IMR-90 (cell line): ENCODE measurements around the gene CACNA2D1. TPM values are rescaled to one million over a fixed set of nuclear protein-coding genes. Genes with fewer than 3 reads are reported as not detected.

Source experiments
- ATAC-seq: fragments of 200-7000 bp; cut with Tn5 transposase; 2 replicates; pipeline ENCODE4 v1.9.1; 2020; ENCODE audit warnings: low read depth, mild to moderate bottlenecking, moderate library complexity
- BruUV-seq: library from RNA; stranded (reverse); fragments of 400-500 nt; replicated peaks from 2 replicates; lab custom pipeline; 2021; lab: Mats Ljungman, UMichigan
- CTCF ChIA-PET: fragments of 300-600 bp; formaldehyde crosslinking; extraction: SDS; loops from one replicate; lab custom pipeline; 2021; ENCODE audit warnings: antibody characterized with exemption; lab: Yijun Ruan, JAX
- POLR2A ChIA-PET: fragments of 300-600 bp; sonication (Branson Sonifier 250); formaldehyde crosslinking; loops from one replicate; lab custom pipeline; 2022; ENCODE audit warnings: antibody characterized with exemption; ENCODE audit not compliant: unreplicated experiment; lab: Charles Lee
- DNase-seq: peaks from one replicate; pipeline ENCODE4 v3.0.0; 2013
- H2AFZ ChIP-seq: replicated peaks from 2 replicates; pipeline ENCODE3; 2013; ENCODE audit warnings: low read length, mild to moderate bottlenecking; ENCODE audit not compliant: poor library complexity
- H2AK5ac ChIP-seq: 2 replicates; pipeline ENCODE4 v1.6.1; 2013; ENCODE audit warnings: low read depth, low read length, inconsistent platforms
- H2AK9ac ChIP-seq: replicated peaks from 2 replicates; pipeline ENCODE3; 2013; ENCODE audit warnings: mild to moderate bottlenecking, low read depth, low read length, moderate library complexity; ENCODE audit not compliant: poor library complexity
- H2BK120ac ChIP-seq: 2 replicates; pipeline ENCODE4 v1.6.1; 2013; ENCODE audit warnings: low read depth, low read length, inconsistent platforms
- H2BK15ac ChIP-seq: 3 replicates; pipeline ENCODE4 v1.6.1; 2013; ENCODE audit warnings: low read depth, low read length, inconsistent platforms
- H2BK20ac ChIP-seq: 2 replicates; pipeline ENCODE4 v1.6.1; 2013; ENCODE audit warnings: low read depth, mild to moderate bottlenecking, inconsistent platforms, low read length, moderate library complexity
- H2BK5ac ChIP-seq: 2 replicates; pipeline ENCODE4 v1.6.1; 2013; ENCODE audit warnings: mild to moderate bottlenecking, low read depth, low read length, inconsistent platforms; ENCODE audit not compliant: poor library complexity, severe bottlenecking
- H3K14ac ChIP-seq: replicated peaks from 2 replicates; pipeline ENCODE4 v1.6.1; 2013; ENCODE audit warnings: low read depth, low read length, inconsistent platforms
- H3K18ac ChIP-seq: 2 replicates; pipeline ENCODE4 v1.6.1; 2013; ENCODE audit warnings: low read depth, low read length, control low read depth
- H3K23ac ChIP-seq: 2 replicates; pipeline ENCODE4 v1.6.1; 2013; ENCODE audit warnings: low read depth, low read length, inconsistent platforms
- H3K27ac ChIP-seq: 2 replicates; pipeline ENCODE4 v1.5.1; 2013; ENCODE audit warnings: mild to moderate bottlenecking, control low read depth, low read length; ENCODE audit not compliant: insufficient read depth
- H3K27me3 ChIP-seq: 2 replicates; pipeline ENCODE4 v1.6.1; 2013; ENCODE audit warnings: low read length; ENCODE audit not compliant: control insufficient read depth, insufficient read depth
- H3K36me3 ChIP-seq: 2 replicates; pipeline ENCODE4 v1.6.1; 2013; ENCODE audit warnings: low read length, mixed read lengths; ENCODE audit not compliant: control insufficient read depth, insufficient read depth
- H3K4ac ChIP-seq: 2 replicates; pipeline ENCODE4 v1.6.1; 2013; ENCODE audit warnings: low read depth, low read length, inconsistent platforms
- H3K4me1 ChIP-seq: 2 replicates; pipeline ENCODE4 v1.6.1; 2013; ENCODE audit warnings: low read length, mixed read lengths; ENCODE audit not compliant: control insufficient read depth, insufficient read depth
- H3K4me2 ChIP-seq: 2 replicates; pipeline ENCODE4 v1.6.1; 2013; ENCODE audit warnings: low read depth, mild to moderate bottlenecking, control low read depth, low read length, moderate library complexity
- H3K4me3 ChIP-seq: 2 replicates; pipeline ENCODE4 v1.5.1; 2013; ENCODE audit warnings: low read depth, mild to moderate bottlenecking, control low read depth, low read length, moderate library complexity; ENCODE audit not compliant: insufficient read depth
- H3K56ac ChIP-seq: 2 replicates; pipeline ENCODE4 v1.6.1; 2013; ENCODE audit warnings: low read length, inconsistent platforms; ENCODE audit not compliant: insufficient read depth; ENCODE audit errors: extremely low read depth
- H3K79me1 ChIP-seq, 2 experiments: 2 replicates each; pipeline ENCODE4 v1.6.1; 2013; ENCODE audit warnings: low read length in 2 of 2, inconsistent platforms in 1 of 2, low read depth in 1 of 2
- H3K9ac ChIP-seq: 2 replicates; pipeline ENCODE4 v1.6.1; 2013; ENCODE audit warnings: low read depth, low read length, control low read depth
- H3K9me1 ChIP-seq: 2 replicates; pipeline ENCODE4 v1.6.1; 2013; ENCODE audit warnings: low read length, inconsistent platforms; ENCODE audit not compliant: insufficient read depth
- H3K9me3 ChIP-seq: 2 replicates; pipeline ENCODE4 v1.6.1; 2013; ENCODE audit warnings: low read length; ENCODE audit not compliant: control insufficient read depth, insufficient read depth
- H4K20me1 ChIP-seq: 2 replicates; pipeline ENCODE4 v1.6.1; 2013; ENCODE audit warnings: low read length, inconsistent platforms; ENCODE audit not compliant: insufficient read depth
- H4K5ac ChIP-seq: 2 replicates; pipeline ENCODE4 v1.6.1; 2013; ENCODE audit warnings: mild to moderate bottlenecking, low read depth, low read length, control low read depth
- H4K8ac ChIP-seq, 2 experiments: 2 replicates each; pipeline ENCODE4 v1.6.1; 2013; ENCODE audit warnings: low read depth in 2 of 2, low read length in 2 of 2, control low read depth in 1 of 2, inconsistent platforms in 1 of 2
- H4K91ac ChIP-seq: 2 replicates; pipeline ENCODE4 v1.6.1; 2013; ENCODE audit warnings: low read depth, low read length, inconsistent platforms; ENCODE audit not compliant: insufficient read depth
- BHLHE40 ChIP-seq: fragments of 150-350 bp; IDR thresholded peaks from 2 replicates; pipeline ENCODE4 v1.6.1; 2016; ENCODE audit warnings: mild to moderate bottlenecking, low read depth, low read length
- CHD1 ChIP-seq: IDR thresholded peaks from 2 replicates; pipeline ENCODE4 v1.6.1; 2012; ENCODE audit warnings: low read depth, low read length, improper control_type of control experiment
- CTCF ChIP-seq: conservative IDR thresholded peaks from 2 replicates; pipeline ENCODE4 v1.5.1; 2012; ENCODE audit warnings: mild to moderate bottlenecking, low read depth, low read length, improper control_type of control experiment
- ELK1 ChIP-seq: fragments of 150-350 bp; IDR thresholded peaks from 2 replicates; pipeline ENCODE4 v1.6.1; 2016; ENCODE audit warnings: low read depth, mild to moderate bottlenecking, low read length, moderate library complexity, borderline replicate concordance
- FOS ChIP-seq: fragments of 150-350 bp; IDR thresholded peaks from 2 replicates; pipeline ENCODE4 v1.6.1; 2016; ENCODE audit warnings: low read depth, low read length
- MAZ ChIP-seq: IDR thresholded peaks from 2 replicates; pipeline ENCODE4 v1.6.1; 2012; ENCODE audit warnings: low read depth, mild to moderate bottlenecking, low read length, improper control_type of control experiment, moderate library complexity, borderline replicate concordance
- MXI1 ChIP-seq: IDR thresholded peaks from 2 replicates; pipeline ENCODE4 v1.6.1; 2012; ENCODE audit warnings: low read depth, mild to moderate bottlenecking, low read length, moderate library complexity, borderline replicate concordance
- NFE2L2 ChIP-seq: fragments of 150-350 bp; IDR thresholded peaks from 2 replicates; pipeline ENCODE4 v1.6.1; 2016; ENCODE audit warnings: low read depth, mild to moderate bottlenecking, low read length
- POLR2A ChIP-seq: IDR thresholded peaks from 2 replicates; pipeline ENCODE4 v1.6.1; 2012; ENCODE audit warnings: mild to moderate bottlenecking, low read depth, low read length
- RAD21 ChIP-seq: IDR thresholded peaks from 2 replicates; pipeline ENCODE4 v1.6.1; 2012; ENCODE audit warnings: low read length, improper control_type of control experiment
- RCOR1 ChIP-seq: IDR thresholded peaks from 2 replicates; pipeline ENCODE4 v1.6.1; 2012; ENCODE audit warnings: mild to moderate bottlenecking, low read length, improper control_type of control experiment; ENCODE audit not compliant: insufficient replicate concordance
- RFX5 ChIP-seq: IDR thresholded peaks from 2 replicates; pipeline ENCODE4 v1.8.0; 2012; ENCODE audit warnings: low read depth, mild to moderate bottlenecking, low read length, moderate library complexity
- SMC3 ChIP-seq: fragments of 150-350 bp; IDR thresholded peaks from 2 replicates; pipeline ENCODE4 v1.6.1; 2016; ENCODE audit warnings: low read depth, mild to moderate bottlenecking, antibody characterized with exemption, low read length, moderate library complexity
- USF2 ChIP-seq: fragments of 150-350 bp; IDR thresholded peaks from 2 replicates; pipeline ENCODE4 v1.6.1; 2017; ENCODE audit warnings: mild to moderate bottlenecking, antibody characterized with exemption, low read length, low read depth
- WGBS, 2 experiments: methylation state at CpG; one replicate each; pipeline versions ENCODE4 v1.1.5 to v1.1.7; 2013; ENCODE audit warnings: missing lambda C conversion rate in 2 of 2; ENCODE audit not compliant: insufficient read length in 1 of 2; ENCODE audit errors: extremely low coverage in 2 of 2; 5-methylcytosine and 5-hydroxymethylcytosine counted together
- dilution Hi-C: fragments of 300-500 bp; cut with HindIII; formaldehyde crosslinking; loops from one replicate; pipeline ENCODE4 v1.14.3; 2018; ENCODE audit warnings: low sequenced_read_pairs; ENCODE audit not compliant: unreplicated experiment
- in situ Hi-C: fragments of 300-500 bp; cut with MboI; formaldehyde crosslinking; loops from 3 replicates; pipeline ENCODE4 v1.14.3; 2019; ENCODE audit warnings: low sequenced_read_pairs, inconsistent platforms, mixed read lengths
- intact Hi-C: fragments of 100-400 bp; cut with micrococcal nuclease; formaldehyde crosslinking; loops from 2 replicates; pipeline ENCODE4 v1.10.0; 2022
- polyA plus RNA-seq, 3 experiments: library from polyadenylated mRNA; depleted of rRNA; stranded (reverse); fragments of >200 nt; gene quantifications; 2 replicates each; pipeline ENCODE4 v1.2.3, GENCODE V29; 2012; ENCODE audit warnings: low replicate concordance in 1 of 3
- total RNA-seq: library from RNA; depleted of rRNA; stranded (reverse); fragments of >200 nt; gene quantifications from 2 replicates; pipeline ENCODE4 v1.2.3, GENCODE V29; 2012

CACNA2D1 gene
- total and polyA plus RNA-seq, 2 of the 4 experiments (the other 2 are of a cell fraction) = 5.8 to 21.9 TPM

GRCh38 chr7:82317760-82318159 is 125.8 kb downstream of the CACNA2D1 start:
- DNase-seq = no peak
- Histone ChIP-seq H4K5ac (no peak overlapping the region), H3K4me2 (no peak overlapping the region), H3K27me3 (no peaks in the 10 kb centered on the region), H4K91ac (no peak overlapping the region), H3K9me3 (no peaks in the 10 kb centered on the region), H2AFZ (no peak overlapping the region), H3K9me1 (peaks cover 3% of the 10 kb centered on the region; the same call in 1 of the 2 replicates), H2BK20ac (no peak overlapping the region), H3K4me1 (peaks cover 3% of the 10 kb centered on the region; the same call in 1 of the 2 replicates), H3K27ac (no peak overlapping the region), H2AK9ac (no peak overlapping the region), H3K36me3 (no peaks in the 10 kb centered on the region), H3K14ac (no peak overlapping the region), H3K79me1 (peaks cover 2 to 19% of the 10 kb centered on the region in 2 experiments; a peak in 3 of 4 replicates), H2AK5ac (no peak overlapping the region), H2BK15ac (no peak overlapping the region), H2BK5ac (no peak overlapping the region), H3K23ac (no peak overlapping the region), H3K4ac (no peak overlapping the region), H3K18ac (no peak overlapping the region), H4K20me1 (no peaks in the 10 kb centered on the region), H2BK120ac (no peak overlapping the region), H3K9ac (no peak overlapping the region), H3K56ac (no peak overlapping the region), H3K4me3 (no peak overlapping the region), H4K8ac (no peak overlapping the region)
- BruUV-seq = no TSS peak
- ChIA-PET POLR2A (no interaction called here), CTCF (interaction anchor here (0.7 kb wide), 1 partner anchor 1332 kb away, joined by 3 read pairs; no protein-coding TSS in a partner anchor)
- intact Hi-C loops = no loop called here
- TF ChIP-seq FOS (no peak), CTCF (no peak), USF2 (no peak), ELK1 (no peak), CHD1 (no peak), SMC3 (no peak), RFX5 (no peak), RCOR1 (no peak), MXI1 (no peak), RAD21 (no peak), POLR2A (no peak), MAZ (no peak), BHLHE40 (no peak), NFE2L2 (no peak)
- dilution Hi-C loops = no loop called here
- no CpG with 5 or more reads among the region's 2 CpGs for WGBS, 2 experiments
- ATAC-seq = no peak
- in situ Hi-C loops = no loop called here
